Endothelial cell of umbilical vein (primary cell): Measurements from ENCODE around the gene PPP1R7. TPM values are rescaled to one million over a fixed set of nuclear protein-coding genes. Genes with fewer than 3 reads are reported as not detected.

Source experiments
- BruUV-seq: library from RNA; stranded (reverse); fragments of 400-500 nt; replicated peaks from 2 replicates; lab custom pipeline; 2021; lab: Mats Ljungman, UMichigan
- CTCF ChIA-PET: fragments of 300-600, 350-600 bp; sonication (Branson Sonifier 250); formaldehyde crosslinking; loops from one replicate; lab custom pipeline; 2021; ENCODE audit warnings: antibody characterized with exemption, inconsistent platforms; lab: Charles Lee
- POLR2A ChIA-PET: fragments of 300-600, 350-600 bp; sonication (Branson Sonifier 250); formaldehyde crosslinking; loops from one replicate; lab custom pipeline; 2021; ENCODE audit warnings: antibody characterized with exemption, inconsistent platforms; lab: Charles Lee
- DNase-seq: peaks from one replicate; pipeline ENCODE4 v3.0.0-alpha.2; 2011; ENCODE audit warnings: low read depth, low spot score
- FAIRE-seq: peaks from 2 replicates; lab custom pipeline; 2011; peaks lifted over from hg19 to GRCh38; lab: Jason Lieb, UNC
- H2AFZ ChIP-seq: 2 replicates; pipeline ENCODE4 v1.6.0; 2012; ENCODE audit warnings: low read depth, low read length, control low read depth, inconsistent platforms
- H3K27ac ChIP-seq: 2 replicates; pipeline ENCODE4 v1.5.1; 2011; ENCODE audit warnings: low read depth, mild to moderate bottlenecking, control low read depth, low read length, moderate library complexity; ENCODE audit not compliant: insufficient read depth
- H3K27me3 ChIP-seq, 2 experiments: 2 replicates each; pipeline versions ENCODE4 v1.6.0 to v1.6.1; 2011; ENCODE audit warnings: low read length in 2 of 2, mixed read lengths in 1 of 2; ENCODE audit not compliant: control insufficient read depth in 2 of 2, insufficient read depth in 2 of 2
- H3K36me3 ChIP-seq, 2 experiments: 2 replicates in 1 of 2; 3 replicates in 1 of 2; pipeline ENCODE4 v1.5.1; 2011; ENCODE audit warnings: low read length in 2 of 2, mild to moderate bottlenecking in 1 of 2, moderate library complexity in 1 of 2; ENCODE audit not compliant: control insufficient read depth in 2 of 2, insufficient read depth in 2 of 2; ENCODE audit errors: extremely low read depth in 1 of 2
- H3K4me1 ChIP-seq: 3 replicates; pipeline ENCODE4 v1.5.1; 2011; ENCODE audit warnings: mild to moderate bottlenecking, low read length; ENCODE audit not compliant: control insufficient read depth, insufficient read depth; ENCODE audit errors: extremely low read depth
- H3K4me2 ChIP-seq: 2 replicates; pipeline ENCODE4 v1.6.1; 2011; ENCODE audit warnings: low read length, control low read depth, mixed read lengths; ENCODE audit not compliant: insufficient read depth
- H3K4me3 ChIP-seq, 3 experiments: fragments of 200-600 bp in 1 of 3; sonication (generic), shearing (Covaris generic) in 1 of 3; replicated peaks in 1 of 3; 2 replicates each; pipeline ENCODE4 v1.5.1; 2011 to 2016; ENCODE audit warnings: control low read depth in 3 of 3, low read length in 3 of 3, mild to moderate bottlenecking in 2 of 3, inconsistent platforms in 1 of 3, low read depth in 1 of 3, moderate library complexity in 1 of 3; ENCODE audit not compliant: insufficient read depth in 1 of 3
- H3K79me2 ChIP-seq: 2 replicates; pipeline ENCODE4 v1.6.0; 2012; ENCODE audit warnings: low read length, inconsistent platforms; ENCODE audit not compliant: control insufficient read depth, insufficient read depth
- H3K9ac ChIP-seq: replicated peaks from 2 replicates; pipeline ENCODE3; 2011; ENCODE audit warnings: low read length, control low read depth; ENCODE audit not compliant: insufficient read depth; ENCODE audit errors: extremely low read depth
- H3K9me1 ChIP-seq: replicated peaks from 3 replicates; pipeline ENCODE4 v1.6.0; 2011; ENCODE audit warnings: mild to moderate bottlenecking, low read length; ENCODE audit not compliant: control insufficient read depth, insufficient read depth; ENCODE audit errors: extremely low read depth
- H3K9me3 ChIP-seq: replicated peaks from 2 replicates; pipeline ENCODE4 v1.5.1; 2012; ENCODE audit warnings: low read length, inconsistent platforms; ENCODE audit not compliant: control insufficient read depth, insufficient read depth
- H4K20me1 ChIP-seq: replicated peaks from 2 replicates; pipeline ENCODE3; 2011; ENCODE audit warnings: mild to moderate bottlenecking, low read length; ENCODE audit not compliant: control insufficient read depth, insufficient read depth; ENCODE audit errors: extremely low read depth
- EZH2 ChIP-seq: IDR thresholded peaks from 2 replicates; pipeline ENCODE4 v1.6.1; 2012; ENCODE audit warnings: borderline replicate concordance, low read depth, mild to moderate bottlenecking, moderate library complexity, low read length, inconsistent platforms; ENCODE audit not compliant: severe bottlenecking
- FOS ChIP-seq: IDR thresholded peaks from 2 replicates; pipeline ENCODE4 v1.6.1; 2011; ENCODE audit warnings: mild to moderate bottlenecking, low read length, moderate library complexity, borderline replicate concordance; ENCODE audit not compliant: insufficient read depth
- GATA2 ChIP-seq: IDR thresholded peaks from 2 replicates; pipeline ENCODE4 v1.7.0; 2011; ENCODE audit warnings: low read depth, mild to moderate bottlenecking, moderate library complexity, mixed read lengths, low read length; ENCODE audit not compliant: insufficient read length, insufficient read depth
- JUN ChIP-seq: IDR thresholded peaks from 2 replicates; pipeline ENCODE4 v1.6.1; 2011; ENCODE audit warnings: borderline replicate concordance, low read depth; ENCODE audit not compliant: insufficient read length, insufficient read depth
- MYC ChIP-seq: IDR thresholded peaks from one replicate; pipeline ENCODE4 v1.6.1; 2011; ENCODE audit warnings: mild to moderate bottlenecking, low read depth, low read length
- POLR2A ChIP-seq: IDR thresholded peaks from 2 replicates; pipeline ENCODE4 v1.6.1; 2012; ENCODE audit warnings: low read depth, mild to moderate bottlenecking, control low read depth, low read length
- POLR2AphosphoS5 ChIP-seq: IDR thresholded peaks from 2 replicates; pipeline ENCODE4 v1.6.1; 2012; ENCODE audit warnings: low read depth, mild to moderate bottlenecking, control low read depth, low read length, moderate library complexity; ENCODE audit not compliant: insufficient read depth
- dilution Hi-C: fragments of 300-500 bp; cut with MboI; formaldehyde crosslinking; loops from one replicate; pipeline ENCODE4 v1.15.0; 2019; ENCODE audit warnings: low sequenced_read_pairs; ENCODE audit not compliant: extremely low pct_ligation_motif_present
- intact Hi-C: fragments of 100-400 bp; cut with micrococcal nuclease; formaldehyde crosslinking; loops from one replicate; pipeline ENCODE4 v1.10.0; 2022
- polyA plus RNA-seq, 4 experiments: library from polyadenylated mRNA; depleted of rRNA in 3 of 4; stranded (reverse) in 3 of 4; unstranded in 1 of 4; fragments of >200 nt; gene quantifications; 2 replicates each; pipeline versions ENCODE4 v1.2.1 to v1.2.3, GENCODE V29; 2011 to 2012; ENCODE audit warnings: missing spikeins in 1 of 4
- total RNA-seq: library from RNA; stranded (reverse); gene quantifications from 2 replicates; pipeline ENCODE4 v1.2.3, GENCODE V29; 2021
- TF ChIP-seq, protein P1 (sequence below): IDR thresholded peaks from 2 replicates; pipeline ENCODE4 v1.6.1; 2011; ENCODE audit not compliant: insufficient read depth, insufficient read length
- TF ChIP-seq, protein P2 (sequence below), 2 donors: IDR thresholded peaks; 1 replicate in 1 of 2; 2 replicates in 1 of 2; pipeline ENCODE4 v1.5.1; 2011; ENCODE audit warnings: low read length in 2 of 2, mild to moderate bottlenecking in 2 of 2, moderate library complexity in 2 of 2, control low read depth in 1 of 2, inconsistent platforms in 1 of 2, low read depth in 1 of 2; ENCODE audit not compliant: insufficient read depth in 1 of 2; ENCODE audit errors: extremely low read depth in 1 of 2

Gene PPP1R7
- total and polyA plus RNA-seq, 2 donors (not counting 3 experiments of a cell fraction or from before 2014, with no cell fraction given): 30.3 to 60.8 TPM

DNA sequence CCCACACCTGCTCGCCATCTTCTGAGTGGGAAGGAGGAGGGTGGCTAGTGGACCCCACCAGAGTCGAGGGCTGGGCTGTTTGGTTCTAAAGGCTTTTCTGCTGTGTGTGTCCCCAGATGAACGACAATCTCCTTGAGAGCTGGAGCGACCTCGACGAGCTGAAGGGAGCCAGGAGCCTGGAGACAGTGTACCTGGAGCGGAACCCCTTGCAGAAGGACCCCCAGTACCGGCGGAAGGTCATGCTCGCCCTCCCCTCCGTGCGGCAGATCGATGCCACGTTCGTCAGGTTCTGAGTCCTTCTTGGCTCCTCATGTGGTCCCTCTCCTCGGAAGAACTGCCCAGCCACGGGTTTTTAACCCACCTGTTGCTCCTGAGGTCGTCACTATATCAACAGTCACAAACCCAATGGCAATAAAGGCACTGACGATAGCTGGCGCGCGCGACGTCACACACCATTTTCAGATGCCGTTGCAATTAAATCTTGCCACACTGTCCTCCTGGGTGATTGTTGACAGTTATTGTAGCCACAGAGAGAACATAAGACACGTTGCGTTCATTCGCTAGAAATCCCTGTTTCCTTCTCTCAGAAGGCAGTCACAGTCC lies 32.4 kb downstream of the PPP1R7 start:
- H3K36me3 ChIP-seq: peaks cover 4 to 5% of the 10 kb centered on the region in 2 experiments
- no peak overlapping the region for H3K27ac ChIP-seq
- TF ChIP-seq, protein P1, sequence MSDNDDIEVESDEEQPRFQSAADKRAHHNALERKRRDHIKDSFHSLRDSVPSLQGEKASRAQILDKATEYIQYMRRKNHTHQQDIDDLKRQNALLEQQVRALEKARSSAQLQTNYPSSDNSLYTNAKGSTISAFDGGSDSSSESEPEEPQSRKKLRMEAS: no peak
- TF ChIP-seq EZH2: no peak
- no peak for TF ChIP-seq POLR2A
- no peak for TF ChIP-seq MYC
- no peak for TF ChIP-seq POLR2AphosphoS5
- TF ChIP-seq GATA2: no peak
- no peak for TF ChIP-seq FOS
- TF ChIP-seq, protein P2, sequence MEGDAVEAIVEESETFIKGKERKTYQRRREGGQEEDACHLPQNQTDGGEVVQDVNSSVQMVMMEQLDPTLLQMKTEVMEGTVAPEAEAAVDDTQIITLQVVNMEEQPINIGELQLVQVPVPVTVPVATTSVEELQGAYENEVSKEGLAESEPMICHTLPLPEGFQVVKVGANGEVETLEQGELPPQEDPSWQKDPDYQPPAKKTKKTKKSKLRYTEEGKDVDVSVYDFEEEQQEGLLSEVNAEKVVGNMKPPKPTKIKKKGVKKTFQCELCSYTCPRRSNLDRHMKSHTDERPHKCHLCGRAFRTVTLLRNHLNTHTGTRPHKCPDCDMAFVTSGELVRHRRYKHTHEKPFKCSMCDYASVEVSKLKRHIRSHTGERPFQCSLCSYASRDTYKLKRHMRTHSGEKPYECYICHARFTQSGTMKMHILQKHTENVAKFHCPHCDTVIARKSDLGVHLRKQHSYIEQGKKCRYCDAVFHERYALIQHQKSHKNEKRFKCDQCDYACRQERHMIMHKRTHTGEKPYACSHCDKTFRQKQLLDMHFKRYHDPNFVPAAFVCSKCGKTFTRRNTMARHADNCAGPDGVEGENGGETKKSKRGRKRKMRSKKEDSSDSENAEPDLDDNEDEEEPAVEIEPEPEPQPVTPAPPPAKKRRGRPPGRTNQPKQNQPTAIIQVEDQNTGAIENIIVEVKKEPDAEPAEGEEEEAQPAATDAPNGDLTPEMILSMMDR (IDR thresholded peaks at IDR 0.05; ENCODE audit: extremely low read depth in 1 of 2, insufficient read depth in 1 of 2, low read depth in 1 of 2, low read length in 2 of 2): no peak
- no peak for TF ChIP-seq JUN
- dilution Hi-C loops: no loop called here
- BruUV-seq: no TSS peak
- no peaks in the 10 kb centered on the region for H3K79me2 ChIP-seq
- ChIA-PET CTCF (interaction anchor here (0.8 to 1.4 kb wide), 2 partner anchors 10 to 13 kb away, joined by 3 to 5 read pairs; no protein-coding TSS in a partner anchor), POLR2A (no interaction called here)
- no peak overlapping the region for H3K4me3 ChIP-seq
- no peak overlapping the region for H3K4me2 ChIP-seq
- no peaks in the 10 kb centered on the region for H3K27me3 ChIP-seq
- H3K9me1 ChIP-seq: no peaks in the 10 kb centered on the region
- no peaks in the 10 kb centered on the region for H4K20me1 ChIP-seq
- no peak for FAIRE-seq
- H3K9ac ChIP-seq: no peak overlapping the region
- intact Hi-C loops: no loop called here
- no peak overlapping the region for H2AFZ ChIP-seq
- no peak for DNase-seq
- no peaks in the 10 kb centered on the region for H3K9me3 ChIP-seq
- H3K4me1 ChIP-seq: no peaks in the 10 kb centered on the region
